Measurements from ENCODE around the gene SNRNP70.
A peak's percentile ranks its signal among the peaks of the same experiment; 100 is the strongest.
"Not testable (repeated sequence)": the region's sequence is repeated elsewhere in the genome, so short reads cannot be mapped to it uniquely, and the experiment has no call there.

Gene SNRNP70

GRCh38 chr19:49061445-49061844, 23.8 kb upstream of the SNRNP70 start:
- no peak for DNase-seq
- intact Hi-C loops (cut with DNase I), result no loop called here

GRCh38 chr19:49064029-49064629, 21.1 kb upstream of the SNRNP70 start:
- intact Hi-C loops (cut with DNase I), result no loop called here
- DNase-seq, result no peak

GRCh38 chr19:49064768-49065611, 20.3 kb upstream of the SNRNP70 start, which contains the start of gene NTF4:
TSS of gene NTF4 (minus strand) at chr19:49064818. CDS start at chr19:49061997, 2,821 bp downstream.
- DNase-seq, result no peak
- intact Hi-C loops (cut with DNase I), result no loop called here

- DNase-seq, result no peak
- intact Hi-C loops (cut with DNase I), result no loop called here
Observed at GRCh38 chr19:49065905-49066512, 19.2 kb upstream of the SNRNP70 start.

- DNase-seq, result no peak
- intact Hi-C loops (cut with DNase I), result no loop called here
Observed at GRCh38 chr19:49067554-49067953, 17.7 kb upstream of the SNRNP70 start.

- intact Hi-C loops (cut with DNase I), result no loop called here
- DNase-seq, result no peak
Observed at GRCh38 chr19:49069026-49069425, 16.2 kb upstream of the SNRNP70 start.

- no peak for DNase-seq
- intact Hi-C loops (cut with DNase I), result no loop called here
Observed at GRCh38 chr19:49070416-49070815, 14.8 kb upstream of the SNRNP70 start.

GRCh38 chr19:49071860-49072547, 13.2 kb upstream of the SNRNP70 start:
- intact Hi-C loops (cut with DNase I), result no loop called here
- DNase-seq, result no peak

- DNase-seq, result no peak
- intact Hi-C loops (cut with DNase I), result no loop called here
Observed at GRCh38 chr19:49073514-49074378, 11.5 kb upstream of the SNRNP70 start.

GRCh38 chr19:49074869-49075268, 10.4 kb upstream of the SNRNP70 start:
- intact Hi-C loops (cut with DNase I), result not testable (repeated sequence)
- DNase-seq, result peak; percentile 22 to 86 (median 66)

GRCh38 chr19:49080392-49080791, 4.9 kb upstream of the SNRNP70 start:
- intact Hi-C loops (cut with DNase I), result no loop called here
- DNase-seq, result no peak

- intact Hi-C loops (cut with DNase I), result no loop called here
- no peak for DNase-seq
Observed at GRCh38 chr19:49081273-49081672, 4.0 kb upstream of the SNRNP70 start.

- intact Hi-C loops (cut with DNase I), result no loop called here
- DNase-seq, result peak in 2 of 42 donors; percentile 17 to 38
Observed at GRCh38 chr19:49084206-49085019, 838 bp upstream of the SNRNP70 start.

GRCh38 chr19:49085868-49086232, 599 bp downstream of the SNRNP70 start:
- no peak for DNase-seq
- intact Hi-C loops (cut with DNase I), result no loop called here

GRCh38 chr19:49086296-49086695, 1.0 kb downstream of the SNRNP70 start:
- no peak for DNase-seq
- intact Hi-C loops (cut with DNase I), result no loop called here

GRCh38 chr19:49091391-49092038, 6.3 kb downstream of the SNRNP70 start:
- no peak for DNase-seq
- intact Hi-C loops (cut with DNase I), result no loop called here

GRCh38 chr19:49092686-49093085, 7.4 kb downstream of the SNRNP70 start:
- intact Hi-C loops (cut with DNase I), result no loop called here
- DNase-seq, result no peak

All from head of caudate nucleus (tissue), 42 donors.